KMS-11 (cell line): Measurements from ENCODE around the gene GOSR1.
"Not testable (repeated sequence)": the region's sequence is repeated elsewhere in the genome, so short reads cannot be mapped to it uniquely, and the experiment has no call there.

Experiments used
- H2AFZ ChIP-seq: fragments of 200-600 bp; sonication (generic); 2 replicates; pipeline ENCODE4 v1.6.1; 2016; ENCODE audit warnings: antibody characterized with exemption, mixed run types, low read depth
- H3K27ac ChIP-seq: fragments of 200-600 bp; sonication (generic); 2 replicates; pipeline ENCODE4 v1.6.1; 2016; ENCODE audit warnings: mild to moderate bottlenecking, mixed run types
- H3K27me3 ChIP-seq: fragments of 200-600 bp; sonication (generic); 2 replicates; pipeline ENCODE4 v1.6.1; 2017; ENCODE audit warnings: mild to moderate bottlenecking, low read depth, mixed run types, moderate library complexity; ENCODE audit not compliant: insufficient read depth
- H3K36me3 ChIP-seq: fragments of 200-600 bp; sonication (generic); 2 replicates; pipeline ENCODE4 v1.6.1; 2017; ENCODE audit warnings: mild to moderate bottlenecking, mixed run types; ENCODE audit not compliant: insufficient read depth
- H3K4me1 ChIP-seq: fragments of 200-600 bp; sonication (generic); 2 replicates; pipeline ENCODE4 v1.6.1; 2016; ENCODE audit warnings: mild to moderate bottlenecking, low read depth, mixed run types; ENCODE audit not compliant: poor library complexity, severe bottlenecking
- H3K4me2 ChIP-seq: fragments of 200-600 bp; sonication (generic); 2 replicates; pipeline ENCODE4 v1.7.0; 2016; ENCODE audit warnings: mild to moderate bottlenecking, mixed run types
- H3K4me3 ChIP-seq: fragments of 200-600 bp; sonication (generic); IDR thresholded peaks from 2 replicates; pipeline ENCODE4 v1.6.1; 2017; ENCODE audit warnings: low read depth, low read length, mixed read lengths; ENCODE audit not compliant: insufficient read depth
- H3K79me2 ChIP-seq: fragments of 200-600 bp; sonication (generic); 2 replicates; pipeline ENCODE4 v1.6.1; 2016; ENCODE audit warnings: low read depth, mixed run types; ENCODE audit not compliant: insufficient read depth
- H3K9ac ChIP-seq: fragments of 200-600 bp; sonication (generic); 2 replicates; pipeline ENCODE4 v1.6.1; 2016; ENCODE audit warnings: mild to moderate bottlenecking, mixed run types
- H4K20me1 ChIP-seq: fragments of 200-600 bp; sonication (generic); 2 replicates; pipeline ENCODE4 v1.6.1; 2016; ENCODE audit warnings: mild to moderate bottlenecking, mixed run types; ENCODE audit not compliant: insufficient read depth
- CTCF ChIP-seq: fragments of 200-600 bp; sonication (generic); conservative IDR thresholded peaks from 2 replicates; pipeline ENCODE4 v1.6.1; 2017; ENCODE audit warnings: low read depth, mild to moderate bottlenecking, antibody characterized with exemption, low read length, moderate library complexity, mixed read lengths

The GOSR1 gene

GRCh38 chr17:30573603-30574175 is 96.5 kb downstream of the GOSR1 start:
- Histone ChIP-seq H2AFZ (no peak overlapping the region), H3K27ac (no peak overlapping the region), H3K4me1 (no peaks in the 10 kb centered on the region), H3K79me2 (no peaks in the 10 kb centered on the region), H3K9ac (no peak overlapping the region), H3K4me2 (no peak overlapping the region), H4K20me1 (no peaks in the 10 kb centered on the region), H3K36me3 (no peaks in the 10 kb centered on the region), H3K4me3 (no peak overlapping the region), H3K27me3 (no peaks in the 10 kb centered on the region; the same call in 1 of the 2 replicates)
- TF ChIP-seq CTCF = no peak

GRCh38 chr17:30574309-30574708 is 97.1 kb downstream of the GOSR1 start:
- H3K27me3 ChIP-seq, H3K79me2 ChIP-seq, H4K20me1 ChIP-seq, H3K4me3 ChIP-seq, H3K27ac ChIP-seq, H2AFZ ChIP-seq, H3K36me3 ChIP-seq, H3K4me2 ChIP-seq, H3K9ac ChIP-seq, H3K4me1 ChIP-seq: not testable (repeated sequence)

GRCh38 chr17:30574806-30575205 is 97.6 kb downstream of the GOSR1 start:
- H4K20me1 ChIP-seq, H3K4me3 ChIP-seq, H3K27me3 ChIP-seq, H3K4me2 ChIP-seq, H3K79me2 ChIP-seq, H3K9ac ChIP-seq, H3K4me1 ChIP-seq, H3K27ac ChIP-seq, H3K36me3 ChIP-seq, H2AFZ ChIP-seq: not testable (repeated sequence)

GRCh38 chr17:30575648-30576325 is 98.6 kb downstream of the GOSR1 start:
- not testable (repeated sequence) for H4K20me1 ChIP-seq, H3K4me2 ChIP-seq, H3K27me3 ChIP-seq, H3K36me3 ChIP-seq, H2AFZ ChIP-seq, H3K9ac ChIP-seq, H3K27ac ChIP-seq, H3K4me1 ChIP-seq, H3K79me2 ChIP-seq, H3K4me3 ChIP-seq

GRCh38 chr17:30576326-30576861 is 99.2 kb downstream of the GOSR1 start:
- H4K20me1 ChIP-seq = no peaks in the 10 kb centered on the region
- H3K27me3 ChIP-seq = no peaks in the 10 kb centered on the region; the same call in 1 of the 2 replicates
- no peak overlapping the region for H3K4me2 ChIP-seq
- no peak overlapping the region for H2AFZ ChIP-seq
- H3K4me1 ChIP-seq = no peaks in the 10 kb centered on the region
- no peaks in the 10 kb centered on the region for H3K79me2 ChIP-seq
- no peaks in the 10 kb centered on the region for H3K36me3 ChIP-seq
- H3K4me3 ChIP-seq = no peak overlapping the region
- TF ChIP-seq CTCF = no peak
- no peak overlapping the region for H3K27ac ChIP-seq
- H3K9ac ChIP-seq = no peak overlapping the region
